Measurements from ENCODE around the gene PHYHIPL. TPM values are rescaled to one million over a fixed set of nuclear protein-coding genes. Genes with fewer than 3 reads are reported as not detected.

The PHYHIPL gene
- total RNA-seq, 1 donor from 2014 or later: 0.69 TPM

DNA sequence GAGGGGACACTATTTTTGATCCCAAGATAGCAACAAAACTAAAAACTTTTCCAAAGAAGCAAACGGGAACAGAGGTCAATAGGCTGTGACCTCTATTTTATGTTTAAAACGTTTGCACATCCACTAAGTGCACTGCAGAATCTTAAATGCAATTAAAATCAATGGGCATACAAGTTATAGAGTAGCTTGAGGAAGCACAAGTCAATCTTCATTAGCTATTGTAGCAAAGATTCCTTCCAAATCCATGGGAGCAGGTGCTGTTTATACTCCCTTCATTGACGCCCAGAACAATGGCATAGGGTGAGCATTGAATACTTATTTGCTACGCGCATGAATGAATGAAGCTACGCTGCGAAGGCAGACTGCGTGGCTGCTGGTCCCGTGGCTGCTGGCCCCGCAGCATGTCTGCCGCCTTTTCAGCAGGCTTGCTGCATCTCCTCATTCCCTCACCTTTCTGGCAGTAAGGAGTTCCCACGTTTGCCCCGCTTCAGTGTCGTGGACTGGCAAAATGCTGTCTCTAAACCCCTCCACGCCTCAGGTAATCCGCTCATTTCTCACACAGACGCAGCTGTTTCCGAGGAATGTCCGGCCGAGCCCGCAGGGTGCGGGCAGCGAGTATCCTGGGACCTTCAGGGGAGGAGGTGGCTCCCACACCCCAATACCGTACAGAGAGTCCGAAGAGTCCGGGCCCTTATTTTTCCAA lies 754 bp upstream of the PHYHIPL start:
- Mint-ChIP-seq H3K27me3 (ENCODE audit: unreplicated experiment) (peaks cover 13% of the 10 kb centered on the region), H3K27ac (ENCODE audit: unreplicated experiment) (no peak overlapping the region), H3K4me1 (ENCODE audit: unreplicated experiment) (peaks cover 6% of the 10 kb centered on the region), H3K9me3 (ENCODE audit: unreplicated experiment) (no peaks in the 10 kb centered on the region), H3K36me3 (ENCODE audit: low read depth, unreplicated experiment) (no peaks in the 10 kb centered on the region), H3K4me3 (ENCODE audit: unreplicated experiment) (peak overlapping the region; percentile 90)
- peak; percentile 24 for DNase-seq (ENCODE audit: low spot score)
- TF ChIP-seq, protein P1, sequence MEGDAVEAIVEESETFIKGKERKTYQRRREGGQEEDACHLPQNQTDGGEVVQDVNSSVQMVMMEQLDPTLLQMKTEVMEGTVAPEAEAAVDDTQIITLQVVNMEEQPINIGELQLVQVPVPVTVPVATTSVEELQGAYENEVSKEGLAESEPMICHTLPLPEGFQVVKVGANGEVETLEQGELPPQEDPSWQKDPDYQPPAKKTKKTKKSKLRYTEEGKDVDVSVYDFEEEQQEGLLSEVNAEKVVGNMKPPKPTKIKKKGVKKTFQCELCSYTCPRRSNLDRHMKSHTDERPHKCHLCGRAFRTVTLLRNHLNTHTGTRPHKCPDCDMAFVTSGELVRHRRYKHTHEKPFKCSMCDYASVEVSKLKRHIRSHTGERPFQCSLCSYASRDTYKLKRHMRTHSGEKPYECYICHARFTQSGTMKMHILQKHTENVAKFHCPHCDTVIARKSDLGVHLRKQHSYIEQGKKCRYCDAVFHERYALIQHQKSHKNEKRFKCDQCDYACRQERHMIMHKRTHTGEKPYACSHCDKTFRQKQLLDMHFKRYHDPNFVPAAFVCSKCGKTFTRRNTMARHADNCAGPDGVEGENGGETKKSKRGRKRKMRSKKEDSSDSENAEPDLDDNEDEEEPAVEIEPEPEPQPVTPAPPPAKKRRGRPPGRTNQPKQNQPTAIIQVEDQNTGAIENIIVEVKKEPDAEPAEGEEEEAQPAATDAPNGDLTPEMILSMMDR (IDR thresholded peaks at IDR 0.05; ENCODE audit: unreplicated experiment): no peak

DNA sequence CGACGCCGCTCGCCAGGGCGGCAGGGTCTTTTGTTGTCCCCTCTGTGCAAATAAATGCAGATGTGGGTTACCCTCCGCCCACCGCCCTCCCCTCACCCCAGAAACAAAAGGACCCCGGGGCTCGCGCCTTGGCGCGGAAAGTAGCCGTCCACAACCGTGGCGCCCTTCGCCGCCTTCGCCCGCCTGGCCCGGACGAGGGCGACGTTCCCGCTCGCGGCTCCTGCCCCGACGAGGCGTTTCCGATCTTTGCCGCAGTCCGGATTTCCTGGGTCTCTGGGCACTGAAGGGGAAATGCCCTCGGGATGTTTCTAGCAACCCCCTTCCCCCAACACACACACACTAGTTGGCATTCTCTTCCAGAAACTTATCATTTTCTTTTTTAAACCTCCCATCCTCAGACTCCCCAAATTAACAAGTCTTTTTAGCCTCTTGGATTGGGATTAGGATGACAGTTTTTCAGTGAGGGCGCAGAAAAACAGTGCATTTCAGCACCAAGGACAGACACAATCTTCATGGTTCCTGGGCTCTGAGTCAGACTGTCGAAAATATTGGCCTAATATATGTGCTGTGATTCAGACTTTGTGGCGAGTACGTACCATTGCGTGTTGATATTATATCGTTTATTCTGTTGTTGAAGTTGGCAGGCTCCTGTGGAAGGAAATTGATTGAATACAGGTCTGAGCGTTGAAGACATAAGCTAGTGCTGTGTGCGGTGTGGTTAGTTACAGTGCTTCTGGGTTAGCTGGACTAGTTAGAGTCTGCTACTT lies 771 bp downstream of the PHYHIPL start:
- H3K4me3 Mint-ChIP-seq (ENCODE audit: unreplicated experiment): peak overlapping the region; percentile 94
- DNase-seq (ENCODE audit: low spot score): peak; percentile 45
- peak overlapping the region; percentile 49 for H3K27ac Mint-ChIP-seq (ENCODE audit: unreplicated experiment)
- TF ChIP-seq, protein P1 (IDR thresholded peaks at IDR 0.05; ENCODE audit: unreplicated experiment): no peak
- H3K36me3 Mint-ChIP-seq (ENCODE audit: low read depth, unreplicated experiment): no peaks in the 10 kb centered on the region
- H3K4me1 Mint-ChIP-seq (ENCODE audit: unreplicated experiment): peaks cover 6% of the 10 kb centered on the region
- H3K9me3 Mint-ChIP-seq (ENCODE audit: unreplicated experiment): no peaks in the 10 kb centered on the region
- H3K27me3 Mint-ChIP-seq (ENCODE audit: unreplicated experiment): peaks cover 13% of the 10 kb centered on the region

DNA sequence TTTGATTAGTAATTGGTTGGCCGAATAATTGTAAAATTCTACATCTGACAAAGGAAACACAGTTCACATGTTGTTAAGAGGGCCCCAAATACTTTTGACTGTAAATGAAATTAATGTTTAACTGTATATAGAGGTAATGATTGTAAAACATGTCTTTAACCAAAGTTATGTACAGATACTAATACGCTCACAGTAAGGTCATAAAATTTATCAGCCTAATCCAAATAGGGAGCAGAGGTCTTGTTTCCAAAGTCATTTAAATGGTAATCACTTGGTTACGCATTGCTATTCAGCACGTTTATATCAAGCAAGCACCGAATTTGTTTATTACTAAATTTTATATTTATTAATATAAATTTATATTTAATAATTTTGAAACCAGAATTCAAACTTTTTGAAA lies 1.4 kb downstream of the PHYHIPL start:
- H3K4me3 Mint-ChIP-seq (ENCODE audit: unreplicated experiment): peak overlapping the region; percentile 94
- H3K27me3 Mint-ChIP-seq (ENCODE audit: unreplicated experiment): peaks cover 13% of the 10 kb centered on the region
- H3K4me1 Mint-ChIP-seq (ENCODE audit: unreplicated experiment): peaks cover 6% of the 10 kb centered on the region
- TF ChIP-seq, protein P1 (IDR thresholded peaks at IDR 0.05; ENCODE audit: unreplicated experiment): no peak
- H3K27ac Mint-ChIP-seq (ENCODE audit: unreplicated experiment): no peak overlapping the region
- H3K36me3 Mint-ChIP-seq (ENCODE audit: low read depth, unreplicated experiment): no peaks in the 10 kb centered on the region
- no peaks in the 10 kb centered on the region for H3K9me3 Mint-ChIP-seq (ENCODE audit: unreplicated experiment)
- no peak for DNase-seq (ENCODE audit: low spot score)

DNA sequence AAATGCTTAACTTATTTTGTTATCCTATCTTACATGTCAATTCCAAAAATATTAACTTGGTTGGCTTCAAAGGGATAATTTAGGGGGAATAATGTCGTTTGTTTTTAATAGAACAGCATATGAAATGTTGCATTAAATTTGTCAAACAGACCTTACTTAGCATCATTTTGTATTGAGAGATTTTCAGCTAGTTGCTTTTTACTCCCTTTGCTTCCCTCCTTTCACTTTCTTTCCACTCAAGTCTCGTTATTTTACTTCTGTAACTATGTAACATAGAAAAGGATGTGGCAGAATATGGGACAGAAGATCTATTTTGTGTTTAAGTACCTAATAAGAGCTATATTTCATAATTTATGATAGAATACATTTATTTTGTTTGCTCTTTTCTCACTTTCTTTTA lies 2.6 kb downstream of the PHYHIPL start:
- TF ChIP-seq, protein P1 (IDR thresholded peaks at IDR 0.05; ENCODE audit: unreplicated experiment): no peak
- no peak for DNase-seq (ENCODE audit: low spot score)
- no peaks in the 10 kb centered on the region for H3K9me3 Mint-ChIP-seq (ENCODE audit: unreplicated experiment)
- no peaks in the 10 kb centered on the region for H3K36me3 Mint-ChIP-seq (ENCODE audit: low read depth, unreplicated experiment)
- no peak overlapping the region for H3K27ac Mint-ChIP-seq (ENCODE audit: unreplicated experiment)
- H3K27me3 Mint-ChIP-seq (ENCODE audit: unreplicated experiment): peaks cover 13% of the 10 kb centered on the region
- H3K4me1 Mint-ChIP-seq (ENCODE audit: unreplicated experiment): peaks cover 6% of the 10 kb centered on the region
- H3K4me3 Mint-ChIP-seq (ENCODE audit: unreplicated experiment): no peak overlapping the region
